ENCODE data around the gene GHDC. TPM values are rescaled to one million over a fixed set of nuclear protein-coding genes. Genes with fewer than 3 reads are reported as not detected.
A peak's percentile ranks its signal among the peaks of the same experiment; 100 is the strongest.
"Not testable (repeated sequence)": the region's sequence is repeated elsewhere in the genome, so short reads cannot be mapped to it uniquely, and the experiment has no call there.

Gene GHDC
- total and polyA plus RNA-seq, 7 donors: 4.7 to 11.5 (median 7.7) TPM

- Histone ChIP-seq H3K27ac (peak overlapping the region; percentile 78), H3K4me3 (no peak overlapping the region), H3K4me1 (peaks cover 19% of the 10 kb centered on the region), H3K36me3 (ENCODE audit: insufficient read depth in 1 of 2, low read depth in 1 of 2) (peaks cover 2 to 83% of the 10 kb centered on the region in 2 donors), H3K27me3 (ENCODE audit: insufficient read depth in 3 of 3, low read length in 2 of 3) (no peaks in the 10 kb centered on the region), H3K9me3 (no peaks in the 10 kb centered on the region)
- intact Hi-C loops (cut with DNase I): loop anchor here in 1 of 2 donors (10.0 kb wide), 1 partner anchor 195 kb away; no protein-coding TSS in a partner anchor
- DNase-seq (no peak), ATAC-seq (no peak)
- WGBS, 3 donors: 83 to 88% (median 87%) methylated on average over 6 of the region's 6 CpGs
- no peak for TF ChIP-seq CTCF (IDR thresholded peaks at IDR 0.05)
Observed at GRCh38 chr17:42210046-42210445, 15.8 kb upstream of the GHDC start.

DNA sequence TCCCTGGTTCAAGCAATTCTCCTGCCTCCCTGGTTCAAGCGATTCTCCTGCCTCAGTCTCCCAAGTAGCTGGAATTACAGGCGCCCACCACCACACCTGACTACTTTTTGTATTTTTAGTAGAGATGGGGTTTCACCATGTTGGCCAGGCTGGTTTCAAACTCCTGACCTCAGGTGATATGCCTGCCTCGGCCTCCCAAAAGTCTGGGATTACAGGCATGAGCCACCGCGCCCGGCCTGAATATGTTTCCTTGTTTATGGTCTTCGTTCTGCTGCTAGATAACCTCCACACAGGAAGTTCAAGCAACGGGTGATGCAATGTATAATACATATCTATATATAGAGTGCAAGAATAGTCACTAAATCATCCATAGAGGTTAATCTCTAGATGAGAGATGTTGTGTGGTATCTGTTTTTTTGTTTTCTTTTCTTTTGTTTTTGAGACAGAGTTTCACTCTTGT is 11.9 kb upstream of the GHDC start:
- H3K27ac ChIP-seq; H3K4me3 ChIP-seq; H3K9me3 ChIP-seq; DNase-seq; ATAC-seq; intact Hi-C loops (cut with DNase I); H3K4me1 ChIP-seq; H3K27me3 ChIP-seq (ENCODE audit: insufficient read depth in 3 of 3, low read length in 2 of 3): not testable (repeated sequence)
- peaks cover 0 to 99% of the 10 kb centered on the region in 2 donors for H3K36me3 ChIP-seq (ENCODE audit: insufficient read depth in 1 of 2, low read depth in 1 of 2)
- WGBS, 3 donors: 82 to 85% (median 84%) methylated on average over 8 of the region's 8 CpGs

- intact Hi-C loops (cut with DNase I): no loop called here
- H3K4me1 ChIP-seq: no peaks in the 10 kb centered on the region
- DNase-seq: no peak
- H3K36me3 ChIP-seq (ENCODE audit: insufficient read depth in 1 of 2, low read depth in 1 of 2): peaks cover 0 to 90% of the 10 kb centered on the region in 2 donors
- peak in 2 of 4 donors; percentile 31 to 33 for ATAC-seq
- no peaks in the 10 kb centered on the region for H3K9me3 ChIP-seq
- no peak overlapping the region for H3K27ac ChIP-seq
- no peaks in the 10 kb centered on the region for H3K27me3 ChIP-seq (ENCODE audit: insufficient read depth in 3 of 3, low read length in 2 of 3)
- H3K4me3 ChIP-seq: no peak overlapping the region
- 93 to 95% (median 95%) methylated on average over 2 of the region's 2 CpGs for WGBS, 3 donors
- TF ChIP-seq CTCF (IDR thresholded peaks at IDR 0.05): no peak
Observed at GRCh38 chr17:42203354-42203753, 9.1 kb upstream of the GHDC start.

DNA sequence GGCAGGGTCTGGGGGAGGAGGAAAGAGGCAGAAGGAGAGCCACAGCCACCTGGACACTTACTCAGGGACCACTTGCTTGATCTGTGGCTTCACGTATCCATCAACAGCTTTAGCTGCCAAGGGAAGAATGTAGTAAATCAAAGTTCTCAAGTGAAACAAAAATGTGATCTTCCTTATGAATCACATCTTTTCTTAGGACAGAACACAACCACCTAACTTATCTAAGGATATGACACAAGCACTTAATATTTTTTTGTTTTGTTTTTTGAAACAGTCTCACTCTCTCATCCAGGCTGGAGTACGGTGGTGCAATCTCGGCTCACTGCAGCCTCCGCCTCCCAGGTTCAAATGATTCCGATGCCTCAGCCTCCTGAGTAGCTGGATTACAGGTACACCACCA is 8.4 kb upstream of the GHDC start:
- 94 to 98% (median 95%) methylated on average over 5 of the region's 5 CpGs for WGBS, 3 donors
- no peak for TF ChIP-seq CTCF (IDR thresholded peaks at IDR 0.05)

DNA sequence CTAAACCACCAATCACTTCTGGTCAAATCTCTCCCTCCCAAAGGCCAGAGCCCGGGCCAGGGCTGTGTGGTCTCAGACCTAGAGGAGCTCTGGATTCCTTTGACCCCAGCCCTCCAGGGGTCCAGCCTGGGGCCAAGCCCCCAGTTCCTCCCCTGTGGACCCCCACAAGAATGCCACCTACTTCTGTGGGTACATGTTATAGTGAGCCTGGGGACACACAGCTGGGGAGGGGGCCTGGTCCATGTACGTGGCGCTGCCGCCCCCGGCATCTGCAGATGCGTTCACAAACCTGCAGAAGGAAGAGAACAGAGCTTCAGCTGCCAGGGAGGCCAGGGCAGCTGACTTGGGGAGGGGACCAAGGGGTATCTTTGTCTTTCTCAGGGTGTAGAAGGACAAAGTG is 7.9 kb upstream of the GHDC start:
- no peaks in the 10 kb centered on the region for H3K27me3 ChIP-seq (ENCODE audit: insufficient read depth in 3 of 3, low read length in 2 of 3)
- TF ChIP-seq CTCF (IDR thresholded peaks at IDR 0.05): no peak
- DNase-seq (no peak), ATAC-seq (peak in 1 of 4 donors; percentile 8)
- peaks cover 0 to 79% of the 10 kb centered on the region in 2 donors for H3K36me3 ChIP-seq (ENCODE audit: insufficient read depth in 1 of 2, low read depth in 1 of 2)
- 92 to 96% (median 92%) methylated on average over 6 of the region's 6 CpGs for WGBS, 3 donors
- no peak overlapping the region for H3K27ac ChIP-seq
- no peak overlapping the region for H3K4me3 ChIP-seq
- H3K4me1 ChIP-seq: no peaks in the 10 kb centered on the region
- intact Hi-C loops (cut with DNase I): no loop called here
- H3K9me3 ChIP-seq: no peaks in the 10 kb centered on the region

More for the DNA sequence above, 8.4 kb upstream of the GHDC start:
- Histone ChIP-seq H3K4me1 (no peaks in the 10 kb centered on the region), H3K36me3 (ENCODE audit: insufficient read depth in 1 of 2, low read depth in 1 of 2) (peaks cover 0 to 85% of the 10 kb centered on the region in 2 donors), H3K27ac (no peak overlapping the region), H3K27me3 (ENCODE audit: insufficient read depth in 3 of 3, low read length in 2 of 3) (no peaks in the 10 kb centered on the region), H3K4me3 (no peak overlapping the region), H3K9me3 (no peaks in the 10 kb centered on the region)
- ATAC-seq: no peak
- no peak for DNase-seq
- intact Hi-C loops (cut with DNase I): no loop called here

Measured in psoas muscle (tissue), 8 donors.